ENCODE measurements around the gene PI4K2B.
A peak's percentile ranks its signal among the peaks of the same experiment; 100 is the strongest.
"Not testable (repeated sequence)": the region's sequence is repeated elsewhere in the genome, so short reads cannot be mapped to it uniquely, and the experiment has no call there.

PI4K2B gene

DNA sequence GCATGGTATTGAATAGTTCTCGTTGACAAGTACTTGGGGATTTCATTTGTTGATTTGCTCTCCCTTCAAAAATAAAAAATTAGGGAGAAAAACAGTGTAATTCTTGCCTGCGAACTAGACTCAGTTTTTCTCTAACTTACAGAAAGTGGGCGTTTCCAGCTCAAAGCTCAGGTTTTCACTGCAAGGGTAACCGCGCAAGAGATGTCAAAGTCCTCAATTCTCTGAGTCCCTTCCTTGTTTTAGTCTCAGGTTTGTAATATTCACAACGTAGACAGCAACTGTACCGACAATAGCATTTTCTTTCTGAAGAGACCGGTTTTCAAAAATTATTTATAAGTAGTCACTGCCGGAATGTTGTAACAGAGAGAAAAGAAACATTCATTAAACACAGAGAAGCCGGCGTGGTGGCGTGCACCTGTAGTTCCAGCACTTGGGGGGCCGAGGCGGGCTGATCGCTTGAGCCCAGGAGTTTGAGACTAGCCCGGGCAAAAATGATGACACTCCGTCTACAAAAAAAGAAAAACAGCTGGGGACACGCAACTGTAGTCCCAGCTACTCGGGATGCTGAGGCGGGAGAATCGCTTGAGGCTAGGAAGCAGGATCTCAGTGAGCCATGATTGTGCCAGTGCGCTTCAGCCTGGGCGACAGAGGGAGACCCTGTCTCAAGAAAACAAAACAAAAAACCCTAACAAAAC is 79.5 kb downstream of the PI4K2B start:
- peak overlapping the region; percentile 82 to 88 for H3K4me3 ChIP-seq (replicated peaks in 1 of 2; ENCODE audit: low read depth in 2 of 2, low read length in 2 of 2)
- peak in 1 of 2 donors; percentile 25 for DNase-seq (ENCODE audit: low read depth in 2 of 2)
- TF ChIP-seq, protein P1, sequence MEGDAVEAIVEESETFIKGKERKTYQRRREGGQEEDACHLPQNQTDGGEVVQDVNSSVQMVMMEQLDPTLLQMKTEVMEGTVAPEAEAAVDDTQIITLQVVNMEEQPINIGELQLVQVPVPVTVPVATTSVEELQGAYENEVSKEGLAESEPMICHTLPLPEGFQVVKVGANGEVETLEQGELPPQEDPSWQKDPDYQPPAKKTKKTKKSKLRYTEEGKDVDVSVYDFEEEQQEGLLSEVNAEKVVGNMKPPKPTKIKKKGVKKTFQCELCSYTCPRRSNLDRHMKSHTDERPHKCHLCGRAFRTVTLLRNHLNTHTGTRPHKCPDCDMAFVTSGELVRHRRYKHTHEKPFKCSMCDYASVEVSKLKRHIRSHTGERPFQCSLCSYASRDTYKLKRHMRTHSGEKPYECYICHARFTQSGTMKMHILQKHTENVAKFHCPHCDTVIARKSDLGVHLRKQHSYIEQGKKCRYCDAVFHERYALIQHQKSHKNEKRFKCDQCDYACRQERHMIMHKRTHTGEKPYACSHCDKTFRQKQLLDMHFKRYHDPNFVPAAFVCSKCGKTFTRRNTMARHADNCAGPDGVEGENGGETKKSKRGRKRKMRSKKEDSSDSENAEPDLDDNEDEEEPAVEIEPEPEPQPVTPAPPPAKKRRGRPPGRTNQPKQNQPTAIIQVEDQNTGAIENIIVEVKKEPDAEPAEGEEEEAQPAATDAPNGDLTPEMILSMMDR (IDR thresholded peaks at IDR 0.05; ENCODE audit: low read depth, low read length), result no peak

- H3K4me3 ChIP-seq (replicated peaks in 1 of 2; ENCODE audit: low read depth in 2 of 2, low read length in 2 of 2), result no peak overlapping the region
- TF ChIP-seq, protein P1 (IDR thresholded peaks at IDR 0.05; ENCODE audit: low read depth, low read length), result no peak
- peak; percentile 32 to 88 for DNase-seq (ENCODE audit: low read depth in 2 of 2)
These were observed 86.5 kb downstream of the PI4K2B start for GRCh38 chr4:25320336-25320735.

- DNase-seq (ENCODE audit: low read depth in 2 of 2), result peak; percentile 77 to 90
- peak overlapping the region in 1 of 2 donors; percentile 18 for H3K4me3 ChIP-seq (replicated peaks in 1 of 2; ENCODE audit: low read depth in 2 of 2, low read length in 2 of 2)
- TF ChIP-seq, protein P1 (IDR thresholded peaks at IDR 0.05; ENCODE audit: low read depth, low read length), result no peak
These were observed 86.9 kb downstream of the PI4K2B start for GRCh38 chr4:25320773-25321172.

DNA sequence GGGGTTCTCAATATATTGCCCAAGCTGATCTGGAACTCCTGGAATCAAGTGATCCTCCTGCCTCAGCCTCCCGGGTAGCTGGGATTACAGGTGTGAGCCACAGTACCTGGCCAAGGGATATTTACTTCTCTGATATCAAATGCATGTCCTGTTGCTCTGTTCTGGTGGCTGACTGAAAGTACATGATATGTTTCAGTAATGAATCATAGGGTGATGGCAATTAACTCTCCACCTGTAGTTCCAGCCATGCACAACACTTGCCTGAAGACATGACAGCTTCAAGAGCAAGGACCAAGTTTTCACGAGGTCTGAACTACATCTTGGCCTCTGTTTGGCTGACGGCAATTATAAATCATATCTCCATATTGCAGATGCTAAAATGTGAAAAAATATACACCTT is 87.9 kb downstream of the PI4K2B start:
- no peak overlapping the region for H3K4me3 ChIP-seq (replicated peaks in 1 of 2; ENCODE audit: low read depth in 2 of 2, low read length in 2 of 2)
- no peak for DNase-seq (ENCODE audit: low read depth in 2 of 2)

GRCh38 chr4:25328463-25328862 is 94.6 kb downstream of the PI4K2B start:
- not testable (repeated sequence) for DNase-seq (ENCODE audit: low read depth in 2 of 2); H3K4me3 ChIP-seq (replicated peaks in 1 of 2; ENCODE audit: low read depth in 2 of 2, low read length in 2 of 2)

More for the DNA sequence above, 87.9 kb downstream of the PI4K2B start:
- TF ChIP-seq, protein P1 (IDR thresholded peaks at IDR 0.05; ENCODE audit: low read depth, low read length), result no peak

Data from cardiac fibroblast (primary cell).